Measurements from ENCODE around the gene FGD5. TPM values are rescaled to one million over a fixed set of nuclear protein-coding genes. Genes with fewer than 3 reads are reported as not detected.

Gene FGD5
- total and polyA plus RNA-seq, 9 of the 15 experiments (the other 6 are each of a cell fraction or from before 2014, with no cell fraction given), result 0.18 TPM; not detected in 8

DNA sequence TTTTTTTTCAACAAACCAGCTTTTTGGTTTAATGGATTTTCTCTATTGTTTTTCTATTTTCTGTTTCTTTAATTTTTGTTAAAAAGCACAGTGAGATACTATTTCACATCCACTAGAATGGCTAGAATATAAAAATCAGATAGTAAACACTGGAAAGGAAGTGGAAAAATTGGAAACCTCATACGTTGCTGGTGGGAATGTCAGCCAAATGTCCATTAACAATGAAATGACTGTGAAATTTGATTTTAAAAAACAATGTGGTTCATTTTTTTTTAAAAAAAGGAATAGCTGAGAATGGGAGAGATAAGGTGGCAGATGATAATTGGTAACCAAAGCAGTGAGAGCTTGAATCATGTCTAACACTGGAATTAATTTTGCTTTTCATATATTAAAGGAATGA, 148.5 kb downstream of the FGD5 start:
- H3K9me3 ChIP-seq (replicated peaks; ENCODE audit: control insufficient read depth, insufficient read depth, low read depth, low read length), result no peaks in the 10 kb centered on the region
- H3K27me3 ChIP-seq (ENCODE audit: control insufficient read depth in 2 of 2, insufficient read depth in 2 of 2, low read length in 2 of 2), result no peaks in the 10 kb centered on the region
- H3K9me1 ChIP-seq (ENCODE audit: control insufficient read depth, insufficient read depth, low read length), result no peaks in the 10 kb centered on the region
- ChIA-PET POLR2A (interaction anchor here (1.3 to 1.8 kb wide), 2 partner anchors 14 to 23 kb away, joined by 3 to 4 read pairs; no protein-coding TSS in a partner anchor), CTCF (ENCODE audit: low intra/inter-chr PET ratio) (no interaction called here)
- no peaks in the 10 kb centered on the region for H4K20me1 ChIP-seq (replicated peaks; ENCODE audit: control insufficient read depth, insufficient read depth, low read length)
- no peak overlapping the region for H2AFZ ChIP-seq (ENCODE audit: low read depth, low read length)
- no TSS peak for BruUV-seq (replicated peaks)
- H3K27ac ChIP-seq (ENCODE audit: extremely low read depth, low read depth, low read length), result no peak overlapping the region
- peaks cover 14% of the 10 kb centered on the region; the same call in 2 of the 3 replicates for H3K79me2 ChIP-seq (ENCODE audit: control insufficient read depth, insufficient read depth, low read length)
- H3K4me3 ChIP-seq, result no peak overlapping the region
- no peak overlapping the region for H3K9ac ChIP-seq (ENCODE audit: insufficient read depth in 1 of 2, low read depth in 2 of 2, low read length in 2 of 2)
- H3K4me1 ChIP-seq (replicated peaks in 1 of 2; ENCODE audit: control insufficient read depth in 2 of 2, insufficient read depth in 2 of 2, low read length in 2 of 2), result no peaks in the 10 kb centered on the region
- intact Hi-C loops (cut with micrococcal nuclease), result no loop called here
- DNase-seq (ENCODE audit: extremely low read depth in 1 of 4, low spot score in 3 of 4) (no peak), FAIRE-seq (no peak), ATAC-seq (no peak)
- TF ChIP-seq ZNF740 (CRISPR knock-in tag; IDR thresholded peaks at IDR 0.05) (no peak), ZNF740 (tag; IDR thresholded peaks at IDR 0.05) (no peak), ZBTB34 (CRISPR knock-in tag; IDR thresholded peaks at IDR 0.05) (no peak), ARNT (IDR thresholded peaks at IDR 0.05) (no peak), POU5F1 (IDR thresholded peaks at IDR 0.05; ENCODE audit: borderline replicate concordance, low read depth, low read length, partially characterized antibody) (no peak), EP300 (IDR thresholded peaks at IDR 0.05; ENCODE audit: low read length) (no peak), ATF7 (IDR thresholded peaks at IDR 0.05) (no peak), PKNOX1 (IDR thresholded peaks at IDR 0.05) (no peak), MXI1 (IDR thresholded peaks at IDR 0.05; ENCODE audit: low read depth, low read length) (no peak), TSC22D4 (tag; IDR thresholded peaks at IDR 0.05) (no peak), MBD2 (IDR thresholded peaks at IDR 0.05; ENCODE audit: borderline replicate concordance, low read depth) (no peak), ZNF586 (CRISPR knock-in tag; conservative IDR thresholded peaks at IDR 0.05) (no peak)
- 89% methylated on average over 1 of the region's 1 CpG for WGBS (ENCODE audit: insufficient coverage, low coverage, missing lambda C conversion rate)
- peaks cover 23% of the 10 kb centered on the region for H3K36me3 ChIP-seq (ENCODE audit: control insufficient read depth, insufficient read depth, low read length)
- in situ Hi-C loops (cut with MboI), result no loop called here
- H3K4me2 ChIP-seq (ENCODE audit: insufficient read depth, low read length), result no peak overlapping the region

All from K562 (cell line).